ENCODE measurements around the gene AKNA. TPM values are rescaled to one million over a fixed set of nuclear protein-coding genes. Genes with fewer than 3 reads are reported as not detected.

Gene AKNA
- total RNA-seq, 8 experiments from 2014 or later = 2.7 to 25.7 (median 10.8) TPM

GRCh38 chr9:114369216-114370130 is 18.3 kb downstream of the AKNA start:
- in situ Hi-C loops (cut with MboI; ENCODE audit: low pct_unique_long_range_greater_than_20kb in 2 of 9, low sequenced_read_pairs in 9 of 9, unreplicated experiment in 9 of 9) = no loop called here
- 60 to 100% (median 95%) methylated on average over 1 to 9 of the region's 9 CpGs; no CpG with 5 or more reads in 1 of the 10 experiments for WGBS, 10 experiments
- Histone ChIP-seq H3K4me3 (no peak overlapping the region), H3K27ac (peak overlapping the region; percentile 55 to 75), H3K4me1 (replicated peaks in 1 of 2) (peaks cover 22 to 24% of the 10 kb centered on the region in 2 donors)
- ATAC-seq (replicated peaks in 6 of 8) = no peak

GRCh38 chr9:114367772-114368569 is 19.8 kb downstream of the AKNA start:
- in situ Hi-C loops (cut with MboI; ENCODE audit: low pct_unique_long_range_greater_than_20kb in 2 of 9, low sequenced_read_pairs in 9 of 9, unreplicated experiment in 9 of 9) = no loop called here
- Histone ChIP-seq H3K4me1 (replicated peaks in 1 of 2) (peaks cover 22 to 24% of the 10 kb centered on the region in 2 donors), H3K4me3 (no peak overlapping the region), H3K27ac (no peak overlapping the region)
- no peak for ATAC-seq (replicated peaks in 6 of 8)
- WGBS, 10 experiments = 83 to 100% (median 100%) methylated on average over 1 to 4 of the region's 14 CpGs; no CpG with 5 or more reads in 4 of the 10 experiments

- Histone ChIP-seq H3K4me3 (no peak overlapping the region), H3K4me1 (replicated peaks in 1 of 2) (peaks cover 20 to 24% of the 10 kb centered on the region in 2 donors), H3K27ac (no peak overlapping the region)
- in situ Hi-C loops (cut with MboI; ENCODE audit: low pct_unique_long_range_greater_than_20kb in 2 of 9, low sequenced_read_pairs in 9 of 9, unreplicated experiment in 9 of 9) = no loop called here
- ATAC-seq (replicated peaks in 6 of 8) = no peak
- WGBS, 10 experiments = 57 to 100% (median 92%) methylated on average over 1 to 2 of the region's 6 CpGs; no CpG with 5 or more reads in 3 of the 10 experiments
Measured at GRCh38 chr9:114367366-114367765, 20.4 kb downstream of the AKNA start.

- Histone ChIP-seq H3K27ac (no peak overlapping the region), H3K4me1 (replicated peaks in 1 of 2) (peaks cover 18 to 20% of the 10 kb centered on the region in 2 donors), H3K4me3 (no peak overlapping the region)
- in situ Hi-C loops (cut with MboI; ENCODE audit: low pct_unique_long_range_greater_than_20kb in 2 of 9, low sequenced_read_pairs in 9 of 9, unreplicated experiment in 9 of 9) = no loop called here
- peak in 2 of 8 experiments; percentile 37 to 56 for ATAC-seq (replicated peaks in 6 of 8)
- 39 to 98% (median 87%) methylated on average over 3 to 10 of the region's 10 CpGs for WGBS, 10 experiments
Measured at GRCh38 chr9:114366334-114367128, 21.3 kb downstream of the AKNA start.

GRCh38 chr9:114365194-114365593 is 22.6 kb downstream of the AKNA start:
- H3K27ac ChIP-seq = no peak overlapping the region
- 55 to 100% (median 93%) methylated on average over 1 to 2 of the region's 2 CpGs for WGBS, 10 experiments
- in situ Hi-C loops (cut with MboI; ENCODE audit: low pct_unique_long_range_greater_than_20kb in 2 of 9, low sequenced_read_pairs in 9 of 9, unreplicated experiment in 9 of 9) = no loop called here
- H3K4me1 ChIP-seq (replicated peaks in 1 of 2) = peaks cover 5 to 7% of the 10 kb centered on the region in 2 donors
- no peak overlapping the region for H3K4me3 ChIP-seq
- no peak for ATAC-seq (replicated peaks in 6 of 8)

GRCh38 chr9:114364134-114365041 is 23.4 kb downstream of the AKNA start:
- 0 to 92% (median 81%) methylated on average over 1 to 4 of the region's 6 CpGs; no CpG with 5 or more reads in 4 of the 10 experiments for WGBS, 10 experiments
- H3K4me3 ChIP-seq = no peak overlapping the region
- in situ Hi-C loops (cut with MboI; ENCODE audit: low pct_unique_long_range_greater_than_20kb in 2 of 9, low sequenced_read_pairs in 9 of 9, unreplicated experiment in 9 of 9) = no loop called here
- H3K4me1 ChIP-seq (replicated peaks in 1 of 2) = no peaks in the 10 kb centered on the region
- ATAC-seq (replicated peaks in 6 of 8) = peak in 2 of 8 experiments; percentile 20 to 32
- no peak overlapping the region for H3K27ac ChIP-seq

- no peak for ATAC-seq (replicated peaks in 6 of 8)
- Histone ChIP-seq H3K4me1 (replicated peaks in 1 of 2) (no peaks in the 10 kb centered on the region), H3K4me3 (no peak overlapping the region), H3K27ac (no peak overlapping the region)
- in situ Hi-C loops (cut with MboI; ENCODE audit: low pct_unique_long_range_greater_than_20kb in 2 of 9, low sequenced_read_pairs in 9 of 9, unreplicated experiment in 9 of 9) = no loop called here
- WGBS, 10 experiments = 50 to 100% (median 64%) methylated on average over 1 to 2 of the region's 2 CpGs; no CpG with 5 or more reads in 6 of the 10 experiments
Measured at GRCh38 chr9:114363424-114363823, 24.4 kb downstream of the AKNA start.

- no peak for ATAC-seq (replicated peaks in 6 of 8)
- in situ Hi-C loops (cut with MboI; ENCODE audit: low pct_unique_long_range_greater_than_20kb in 2 of 9, low sequenced_read_pairs in 9 of 9, unreplicated experiment in 9 of 9) = no loop called here
- H3K4me3 ChIP-seq = no peak overlapping the region
- no peak overlapping the region for H3K27ac ChIP-seq
- 86 to 100% (median 98%) methylated on average over 1 to 11 of the region's 12 CpGs; no CpG with 5 or more reads in 6 of the 10 experiments for WGBS, 10 experiments
- no peaks in the 10 kb centered on the region for H3K4me1 ChIP-seq (replicated peaks in 1 of 2)
Measured at GRCh38 chr9:114362394-114362793, 25.4 kb downstream of the AKNA start.

GRCh38 chr9:114361542-114361941 is 26.2 kb downstream of the AKNA start:
- in situ Hi-C loops (cut with MboI; ENCODE audit: low pct_unique_long_range_greater_than_20kb in 2 of 9, low sequenced_read_pairs in 9 of 9, unreplicated experiment in 9 of 9) = no loop called here
- Histone ChIP-seq H3K4me1 (replicated peaks in 1 of 2) (no peaks in the 10 kb centered on the region), H3K4me3 (no peak overlapping the region), H3K27ac (no peak overlapping the region)
- ATAC-seq (replicated peaks in 6 of 8) = no peak
- WGBS, 10 experiments = 88 to 100% (median 97%) methylated on average over 1 to 7 of the region's 7 CpGs; no CpG with 5 or more reads in 4 of the 10 experiments

- in situ Hi-C loops (cut with MboI; ENCODE audit: low pct_unique_long_range_greater_than_20kb in 2 of 9, low sequenced_read_pairs in 9 of 9, unreplicated experiment in 9 of 9) = no loop called here
- Histone ChIP-seq H3K27ac (no peak overlapping the region), H3K4me1 (replicated peaks in 1 of 2) (no peaks in the 10 kb centered on the region), H3K4me3 (no peak overlapping the region)
- ATAC-seq (replicated peaks in 6 of 8) = no peak
- WGBS, 10 experiments = 90 to 100% (median 97%) methylated on average over 4 to 7 of the region's 7 CpGs; no CpG with 5 or more reads in 6 of the 10 experiments
Measured at GRCh38 chr9:114359801-114360200, 28.0 kb downstream of the AKNA start.

GRCh38 chr9:114357911-114358328 is 29.9 kb downstream of the AKNA start:
- in situ Hi-C loops (cut with MboI; ENCODE audit: low pct_unique_long_range_greater_than_20kb in 2 of 9, low sequenced_read_pairs in 9 of 9, unreplicated experiment in 9 of 9) = no loop called here
- ATAC-seq (replicated peaks in 6 of 8) = peak in 2 of 8 experiments; percentile 9 to 14
- Histone ChIP-seq H3K27ac (no peak overlapping the region), H3K4me3 (no peak overlapping the region), H3K4me1 (replicated peaks in 1 of 2) (no peaks in the 10 kb centered on the region)
- 80% methylated on average over 1 of the region's 9 CpGs; no CpG with 5 or more reads in 9 of the 10 experiments for WGBS, 10 experiments
